Naive thymus-derived CD4-positive, alpha-beta T cell (primary cell): ENCODE data around the gene PTPRM. TPM values are rescaled to one million over a fixed set of nuclear protein-coding genes. Genes with fewer than 3 reads are reported as not detected.

Experiments
- ATAC-seq: fragments of 150-1000 bp; cut with Tn5 transposase; 2 replicates; pipeline ENCODE4 v1.10.0; 2021; ENCODE audit warnings: mild to moderate bottlenecking, moderate library complexity
- CTCF ChIA-PET: fragments of 350-600 bp; sonication (Branson Sonifier 250); formaldehyde crosslinking; loops from one replicate; lab custom pipeline; 2021; ENCODE audit warnings: antibody characterized with exemption; lab: Charles Lee
- POLR2A ChIA-PET: fragments of 350-600 bp; sonication (Branson Sonifier 250); formaldehyde crosslinking; loops from one replicate; lab custom pipeline; 2021; ENCODE audit warnings: antibody characterized with exemption, inconsistent platforms; lab: Charles Lee
- DNase-seq, 9 donors: peaks; one replicate each; pipeline versions ENCODE4 v3.0.0 to v3.0.0-alpha.2; 2020 to 2022; ENCODE audit warnings: mixed read lengths in 1 of 9
- H3K27ac ChIP-seq: one replicate; pipeline ENCODE4 v1.7.0; 2013; ENCODE audit warnings: mild to moderate bottlenecking, low read depth, low read length, moderate library complexity
- H3K27me3 ChIP-seq, 2 donors: one replicate each; pipeline ENCODE4 v1.7.0; 2013; ENCODE audit warnings: low read length in 2 of 2, mild to moderate bottlenecking in 2 of 2, moderate library complexity in 2 of 2; ENCODE audit not compliant: control insufficient read depth in 2 of 2, insufficient read depth in 2 of 2
- H3K36me3 ChIP-seq, 3 experiments: 1 replicate in 2 of 3; 2 replicates in 1 of 3; pipeline ENCODE4 v1.7.0; 2013; ENCODE audit warnings: low read length in 3 of 3, mild to moderate bottlenecking in 3 of 3, moderate library complexity in 1 of 3; ENCODE audit not compliant: insufficient read depth in 3 of 3, control insufficient read depth in 2 of 3
- H3K4me1 ChIP-seq, 2 donors: one replicate each; pipeline ENCODE4 v1.7.0; 2013; ENCODE audit warnings: low read length in 2 of 2, mild to moderate bottlenecking in 2 of 2, moderate library complexity in 1 of 2; ENCODE audit not compliant: control insufficient read depth in 2 of 2, insufficient read depth in 2 of 2
- H3K4me3 ChIP-seq: 2 replicates; pipeline ENCODE4 v1.7.0; 2013; ENCODE audit warnings: mild to moderate bottlenecking, low read length
- H3K9me3 ChIP-seq, 3 experiments: 1 replicate in 2 of 3; 2 replicates in 1 of 3; pipeline ENCODE4 v1.7.0; 2013; ENCODE audit warnings: low read length in 3 of 3; ENCODE audit not compliant: control insufficient read depth in 2 of 3
- H3K27ac Mint-ChIP-seq, 9 donors: one replicate each; pipeline ENCODE4 v1.8.0; 2020 to 2022; ENCODE audit warnings: mixed read lengths in 9 of 9, mild to moderate bottlenecking in 8 of 9, moderate library complexity in 5 of 9, inconsistent platforms in 2 of 9
- H3K27me3 Mint-ChIP-seq, 5 donors: one replicate each; pipeline ENCODE4 v1.8.0; 2021 to 2022; ENCODE audit warnings: mixed read lengths in 5 of 5, mild to moderate bottlenecking in 1 of 5
- H3K36me3 Mint-ChIP-seq, 5 donors: one replicate each; pipeline ENCODE4 v1.8.0; 2020 to 2022; ENCODE audit warnings: mixed read lengths in 5 of 5, mild to moderate bottlenecking in 3 of 5, inconsistent platforms in 1 of 5
- H3K4me1 Mint-ChIP-seq, 7 donors: one replicate each; pipeline ENCODE4 v1.8.0; 2020 to 2022; ENCODE audit warnings: mixed read lengths in 7 of 7, mild to moderate bottlenecking in 3 of 7, inconsistent platforms in 1 of 7
- H3K4me3 Mint-ChIP-seq, 10 donors: one replicate each; pipeline ENCODE4 v1.8.0; 2020 to 2022; ENCODE audit warnings: mild to moderate bottlenecking in 10 of 10, mixed read lengths in 10 of 10, moderate library complexity in 6 of 10, inconsistent platforms in 2 of 10
- H3K9me3 Mint-ChIP-seq, 11 donors: one replicate each; pipeline ENCODE4 v1.8.0; 2020 to 2022; ENCODE audit warnings: mixed read lengths in 11 of 11, mild to moderate bottlenecking in 4 of 11, inconsistent platforms in 1 of 11, moderate library complexity in 1 of 11
- intact Hi-C, 2 donors: fragments of 100-400 bp; cut with micrococcal nuclease; formaldehyde crosslinking; loops; one replicate each; pipeline ENCODE4 v1.15.1; 2023
- polyA plus RNA-seq, 2 donors: library from polyadenylated mRNA; unstranded; fragments of 300-500 nt; fragmentation: Illumina TruSeq; gene quantifications; one replicate each; pipeline ENCODE4 v1.2.3, GENCODE V29; 2021
- total RNA-seq, 6 experiments: library from RNA in 5 of 6; stranded (reverse) in 5 of 6; gene quantifications; 1 replicate in 5 of 6; 2 replicates in 1 of 6; pipeline ENCODE4 v1.2.3 and lab custom pipeline; 2021 to 2026

Gene PTPRM
- total and polyA plus RNA-seq, 7 experiments from 2014 or later, result 3.8 to 21.2 (median 8.4) TPM

DNA sequence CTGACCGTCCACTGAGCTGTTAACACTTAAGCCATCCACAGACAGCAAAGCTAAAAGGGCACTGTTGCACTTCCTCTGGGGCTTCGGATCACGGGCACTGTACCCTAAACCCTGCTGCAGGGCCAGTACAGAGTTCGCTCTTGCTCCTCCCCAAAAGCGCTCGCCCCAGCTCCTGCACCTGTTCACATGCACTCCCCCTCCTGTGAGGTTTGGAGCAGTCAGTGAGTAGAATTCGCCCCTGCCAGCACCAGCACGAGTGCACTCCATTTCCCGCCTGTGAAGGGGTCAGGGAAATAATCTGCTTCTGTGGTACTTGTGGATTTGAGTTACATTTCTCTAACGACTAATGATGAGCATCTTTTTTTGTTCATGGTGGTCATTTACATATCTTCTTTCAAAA is 158.8 kb downstream of the PTPRM start:
- no peak overlapping the region for H3K4me3 ChIP-seq
- CTCF ChIA-PET, result no interaction called here
- H3K4me1 Mint-ChIP-seq, result no peaks in the 10 kb centered on the region
- DNase-seq (no peak), ATAC-seq (no peak)
- no peaks in the 10 kb centered on the region for H3K27me3 Mint-ChIP-seq
- no peaks in the 10 kb centered on the region for H3K9me3 ChIP-seq
- H3K4me3 Mint-ChIP-seq, result no peak overlapping the region
- peaks cover 0 to 9% (median 2%) of the 10 kb centered on the region in 11 donors for H3K9me3 Mint-ChIP-seq
- intact Hi-C loops, result no loop called here
- H3K27me3 ChIP-seq, result no peaks in the 10 kb centered on the region
- H3K36me3 Mint-ChIP-seq, result peaks cover 0 to 3% (median 0%) of the 10 kb centered on the region in 5 donors
- H3K36me3 ChIP-seq, result no peaks in the 10 kb centered on the region
- no peak overlapping the region for H3K27ac ChIP-seq
- no peak overlapping the region for H3K27ac Mint-ChIP-seq
- no peaks in the 10 kb centered on the region for H3K4me1 ChIP-seq
- POLR2A ChIA-PET, result no interaction called here

DNA sequence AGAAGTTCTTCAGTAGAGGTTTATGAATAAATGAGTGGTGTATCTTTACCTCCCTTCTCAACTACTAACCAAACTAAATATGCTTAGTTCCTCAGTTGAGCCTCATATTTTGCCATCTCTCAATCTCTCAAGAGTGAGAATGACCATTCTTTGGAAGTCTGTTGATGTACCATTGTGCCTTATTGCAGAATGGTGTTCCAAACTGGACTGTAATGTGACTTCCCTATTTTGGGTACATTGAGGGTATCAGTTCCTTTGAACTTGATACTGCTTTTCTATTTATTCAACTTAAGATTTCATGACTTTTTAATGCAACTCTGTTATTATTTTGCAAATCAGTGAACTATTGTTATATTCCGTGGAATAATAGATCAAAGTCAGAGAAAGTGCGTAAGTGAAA is 159.4 kb downstream of the PTPRM start:
- ATAC-seq (no peak), DNase-seq (no peak)
- Mint-ChIP-seq H3K4me1 (no peaks in the 10 kb centered on the region), H3K36me3 (peaks cover 0 to 3% (median 0%) of the 10 kb centered on the region in 5 donors), H3K27me3 (no peaks in the 10 kb centered on the region), H3K9me3 (peaks cover 0 to 10% (median 2%) of the 10 kb centered on the region in 11 donors), H3K4me3 (no peak overlapping the region), H3K27ac (no peak overlapping the region)
- ChIA-PET CTCF (no interaction called here), POLR2A (no interaction called here)
- no peak overlapping the region for H3K27ac ChIP-seq
- H3K36me3 ChIP-seq, result no peaks in the 10 kb centered on the region
- H3K9me3 ChIP-seq, result no peaks in the 10 kb centered on the region
- no peaks in the 10 kb centered on the region for H3K27me3 ChIP-seq
- intact Hi-C loops, result no loop called here
- H3K4me3 ChIP-seq, result no peak overlapping the region
- no peaks in the 10 kb centered on the region for H3K4me1 ChIP-seq

- Mint-ChIP-seq H3K27me3 (no peaks in the 10 kb centered on the region), H3K4me3 (no peak overlapping the region), H3K4me1 (no peaks in the 10 kb centered on the region), H3K27ac (no peak overlapping the region), H3K36me3 (peaks cover 0 to 3% (median 0%) of the 10 kb centered on the region in 5 donors), H3K9me3 (peaks cover 0 to 9% (median 2%) of the 10 kb centered on the region in 11 donors)
- H3K4me1 ChIP-seq, result no peaks in the 10 kb centered on the region
- no peak overlapping the region for H3K4me3 ChIP-seq
- H3K36me3 ChIP-seq, result no peaks in the 10 kb centered on the region
- no peaks in the 10 kb centered on the region for H3K27me3 ChIP-seq
- intact Hi-C loops, result no loop called here
- DNase-seq (no peak), ATAC-seq (no peak)
- H3K27ac ChIP-seq, result no peak overlapping the region
- ChIA-PET CTCF (no interaction called here), POLR2A (no interaction called here)
- no peaks in the 10 kb centered on the region for H3K9me3 ChIP-seq
Observed at GRCh38 chr18:7727361-7728076, 160.4 kb downstream of the PTPRM start.

- H3K27me3 ChIP-seq, result no peaks in the 10 kb centered on the region
- no peaks in the 10 kb centered on the region for H3K9me3 ChIP-seq
- ChIA-PET POLR2A (no interaction called here), CTCF (interaction anchor here (0.5 kb wide), 1 partner anchor 196 kb away, joined by 3 read pairs; no protein-coding TSS in a partner anchor)
- peaks cover 0 to 3% (median 0%) of the 10 kb centered on the region in 5 donors for H3K36me3 Mint-ChIP-seq
- H3K36me3 ChIP-seq, result no peaks in the 10 kb centered on the region
- no peaks in the 10 kb centered on the region for H3K27me3 Mint-ChIP-seq
- no peak overlapping the region for H3K27ac Mint-ChIP-seq
- DNase-seq, result no peak
- H3K4me3 ChIP-seq, result no peak overlapping the region
- no peaks in the 10 kb centered on the region for H3K4me1 Mint-ChIP-seq
- H3K27ac ChIP-seq, result no peak overlapping the region
- H3K4me3 Mint-ChIP-seq, result no peak overlapping the region
- no peak for ATAC-seq
- H3K4me1 ChIP-seq, result no peaks in the 10 kb centered on the region
- peaks cover 0 to 8% (median 2%) of the 10 kb centered on the region in 11 donors for H3K9me3 Mint-ChIP-seq
- intact Hi-C loops, result no loop called here
Observed at GRCh38 chr18:7728297-7728696, 161.2 kb downstream of the PTPRM start.

DNA sequence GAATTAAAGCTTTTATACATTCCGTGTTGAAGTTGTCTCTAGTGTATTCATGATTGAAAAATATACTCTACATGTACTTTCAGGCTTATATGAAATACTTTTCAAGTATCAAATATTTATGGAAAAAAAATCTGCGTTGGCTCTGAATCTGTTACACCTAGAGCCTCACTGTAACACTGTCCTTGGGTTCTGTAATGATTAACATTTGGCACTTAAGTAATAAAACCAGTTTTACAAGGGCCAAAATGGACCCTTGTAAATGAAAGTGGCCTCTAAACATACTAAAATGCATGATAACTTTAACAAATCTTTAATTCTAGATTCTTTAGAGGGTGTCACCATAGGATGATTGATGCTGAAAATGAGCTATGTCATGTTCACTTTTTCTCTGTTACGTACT is 162.8 kb downstream of the PTPRM start:
- Mint-ChIP-seq H3K4me1 (no peaks in the 10 kb centered on the region), H3K27me3 (no peaks in the 10 kb centered on the region), H3K36me3 (no peaks in the 10 kb centered on the region), H3K4me3 (no peak overlapping the region), H3K27ac (no peak overlapping the region), H3K9me3 (peaks cover 0 to 8% (median 0%) of the 10 kb centered on the region in 11 donors)
- Histone ChIP-seq H3K36me3 (no peaks in the 10 kb centered on the region), H3K27ac (no peak overlapping the region), H3K9me3 (no peaks in the 10 kb centered on the region), H3K4me3 (no peak overlapping the region), H3K4me1 (no peaks in the 10 kb centered on the region), H3K27me3 (no peaks in the 10 kb centered on the region)
- DNase-seq (no peak), ATAC-seq (no peak)
- POLR2A ChIA-PET, result no interaction called here
- CTCF ChIA-PET, result no interaction called here
- intact Hi-C loops, result no loop called here

DNA sequence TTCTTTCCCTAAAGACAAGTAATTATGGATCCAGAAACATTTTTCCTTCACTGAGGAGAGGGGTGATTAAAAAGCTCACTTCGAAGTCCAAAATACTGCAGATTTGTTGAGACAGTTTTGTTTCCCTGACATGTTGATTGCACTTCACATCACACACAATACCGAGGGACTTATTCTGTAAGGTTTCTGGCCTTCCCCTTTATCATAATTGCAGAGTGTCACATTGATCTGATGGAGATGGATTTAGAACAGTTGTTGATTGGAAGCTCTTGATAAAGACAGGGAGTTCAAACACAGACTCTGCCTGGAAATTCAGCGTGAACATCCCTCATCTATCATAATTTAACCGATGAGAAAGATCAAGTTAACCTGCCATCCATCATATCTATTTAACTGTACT is 163.6 kb downstream of the PTPRM start:
- H3K9me3 Mint-ChIP-seq, result peaks cover 0 to 8% (median 0%) of the 10 kb centered on the region in 11 donors
- H3K36me3 ChIP-seq, result no peaks in the 10 kb centered on the region
- no peaks in the 10 kb centered on the region for H3K9me3 ChIP-seq
- no peak overlapping the region for H3K27ac ChIP-seq
- POLR2A ChIA-PET, result no interaction called here
- no peaks in the 10 kb centered on the region for H3K27me3 ChIP-seq
- CTCF ChIA-PET, result no interaction called here
- intact Hi-C loops, result no loop called here
- no peak overlapping the region for H3K4me3 ChIP-seq
- DNase-seq (no peak), ATAC-seq (no peak)
- no peaks in the 10 kb centered on the region for H3K4me1 Mint-ChIP-seq
- no peak overlapping the region for H3K4me3 Mint-ChIP-seq
- H3K27ac Mint-ChIP-seq, result no peak overlapping the region
- H3K4me1 ChIP-seq, result no peaks in the 10 kb centered on the region
- no peaks in the 10 kb centered on the region for H3K27me3 Mint-ChIP-seq
- H3K36me3 Mint-ChIP-seq, result no peaks in the 10 kb centered on the region

GRCh38 chr18:7733642-7734041 is 166.5 kb downstream of the PTPRM start:
- no peak overlapping the region for H3K27ac Mint-ChIP-seq

More at GRCh38 chr18:7733642-7734041, 166.5 kb downstream of the PTPRM start:
- H3K4me3 ChIP-seq, result no peak overlapping the region
- DNase-seq (no peak), ATAC-seq (no peak)
- Mint-ChIP-seq H3K27me3 (no peaks in the 10 kb centered on the region), H3K4me1 (no peaks in the 10 kb centered on the region), H3K9me3 (peaks cover 0 to 7% (median 0%) of the 10 kb centered on the region in 11 donors), H3K36me3 (no peaks in the 10 kb centered on the region), H3K4me3 (no peak overlapping the region)
- H3K4me1 ChIP-seq, result no peaks in the 10 kb centered on the region
- ChIA-PET CTCF (no interaction called here), POLR2A (no interaction called here)
- H3K9me3 ChIP-seq, result no peaks in the 10 kb centered on the region
- no peak overlapping the region for H3K27ac ChIP-seq
- intact Hi-C loops, result no loop called here
- H3K27me3 ChIP-seq, result no peaks in the 10 kb centered on the region
- H3K36me3 ChIP-seq, result no peaks in the 10 kb centered on the region
